Psoas muscle (tissue), 8 donors: ENCODE measurements around the gene GARIN5B. TPM values are rescaled to one million over a fixed set of nuclear protein-coding genes. Genes with fewer than 3 reads are reported as not detected.

Source experiments
- ATAC-seq, 4 donors: fragments of 200-7000 bp; cut with Tn5 transposase; one replicate each; pipeline ENCODE4 v1.9.1; 2020; ENCODE audit warnings: moderate library complexity in 3 of 4, mild to moderate bottlenecking in 2 of 4
- DNase-seq, 2 donors: peaks; one replicate each; pipeline ENCODE4 v3.0.0-alpha.2; 2020
- H3K27ac ChIP-seq: fragments of 200-600 bp; one replicate; pipeline ENCODE4 v1.8.0; 2022
- H3K27me3 ChIP-seq, 3 donors: fragments of 200-600 bp in 1 of 3; one replicate each; pipeline versions ENCODE4 v1.6.1 to v1.8.0; 2013 to 2022; ENCODE audit warnings: low read length in 2 of 3, mild to moderate bottlenecking in 2 of 3, moderate library complexity in 1 of 3; ENCODE audit not compliant: insufficient read depth in 3 of 3
- H3K36me3 ChIP-seq, 2 donors: fragments of 200-600 bp in 1 of 2; one replicate each; pipeline versions ENCODE4 v1.6.1 to v1.8.0; 2013 to 2022; ENCODE audit warnings: low read depth in 1 of 2, mild to moderate bottlenecking in 1 of 2, moderate library complexity in 1 of 2; ENCODE audit not compliant: insufficient read depth in 1 of 2
- H3K4me1 ChIP-seq: fragments of 200-600 bp; one replicate; pipeline ENCODE4 v1.8.0; 2022
- H3K4me3 ChIP-seq: fragments of 200-600 bp; one replicate; pipeline ENCODE4 v1.8.0; 2022; ENCODE audit warnings: mild to moderate bottlenecking
- H3K9me3 ChIP-seq: fragments of 200-600 bp; one replicate; pipeline ENCODE4 v1.8.0; 2022
- WGBS, 3 donors: extraction: QIAGEN DNeasy Blood & Tissue Kit; methylation state at CpG; one replicate each; pipeline versions ENCODE4 v1.1.6 to v1.1.7; 2013; 5-methylcytosine and 5-hydroxymethylcytosine counted together
- intact Hi-C, 2 donors: fragments of 100-400 bp; cut with DNase I; formaldehyde crosslinking; loops; one replicate each; pipeline versions ENCODE4 v1.11.0 to v1.14.2; 2022
- polyA plus RNA-seq, 3 donors: library from polyadenylated mRNA; stranded (reverse); fragments of 200-250 nt; gene quantifications; one replicate each; pipeline ENCODE4 v1.2.3, GENCODE V29; 2013
- total RNA-seq, 4 donors: library from RNA; stranded (reverse); fragmentation: NEBNext Ultra II Directional in 2 of 4; extraction: Animal tissue kit (Norgen Biotek cat#: 25700) in 2 of 4; gene quantifications; one replicate each; pipeline versions ENCODE4 v1.2.1 to v1.2.4, GENCODE V29; 2021 to 2023
- TF ChIP-seq, protein P1 (sequence below): fragments of 200-600 bp; IDR thresholded peaks from one replicate; pipeline ENCODE4 v1.8.0; 2022; ENCODE audit warnings: antibody characterized with exemption
- donor health status: healthy with polysubstance abuse.
- donor health status: DM: no; HTN: no; CAD: no; lungs with moderate emphysema.
- donor health status: Bipolar disorder and iron deficiency.
- donor health status: healthy.
- donor health status: DM: yes; HTN: yes; CAD: no.
- donor health status: DM: no; HTN: no; CAD: no.
- donor health status: DM: no; HTN: no; CAD: no.
- donor health status: DM: yes; HTN: yes; CAD: no.

GARIN5B gene
- total and polyA plus RNA-seq, 7 donors: not detected

DNA sequence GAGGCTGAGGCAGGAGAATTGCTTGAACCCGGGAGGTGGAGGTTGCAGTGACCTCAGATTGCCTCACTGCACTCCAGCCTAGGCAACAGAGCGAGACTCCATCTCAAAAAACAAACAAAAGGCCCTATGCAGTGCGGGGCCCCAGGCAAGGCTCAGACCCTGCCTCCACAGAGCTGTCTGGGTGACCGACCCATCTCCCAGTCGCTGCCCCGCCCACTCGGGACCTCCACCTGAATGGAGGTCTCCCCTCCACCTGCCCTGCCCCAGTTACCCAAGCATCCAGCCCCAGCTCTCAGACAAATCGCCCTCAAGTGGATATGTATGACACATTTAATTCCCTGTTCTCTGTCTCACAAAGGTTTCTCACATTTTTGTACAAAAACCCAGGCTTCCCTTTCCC, 2.2 kb upstream of the GARIN5B start:
- H3K36me3 ChIP-seq: no peaks in the 10 kb centered on the region
- TF ChIP-seq, protein P1, sequence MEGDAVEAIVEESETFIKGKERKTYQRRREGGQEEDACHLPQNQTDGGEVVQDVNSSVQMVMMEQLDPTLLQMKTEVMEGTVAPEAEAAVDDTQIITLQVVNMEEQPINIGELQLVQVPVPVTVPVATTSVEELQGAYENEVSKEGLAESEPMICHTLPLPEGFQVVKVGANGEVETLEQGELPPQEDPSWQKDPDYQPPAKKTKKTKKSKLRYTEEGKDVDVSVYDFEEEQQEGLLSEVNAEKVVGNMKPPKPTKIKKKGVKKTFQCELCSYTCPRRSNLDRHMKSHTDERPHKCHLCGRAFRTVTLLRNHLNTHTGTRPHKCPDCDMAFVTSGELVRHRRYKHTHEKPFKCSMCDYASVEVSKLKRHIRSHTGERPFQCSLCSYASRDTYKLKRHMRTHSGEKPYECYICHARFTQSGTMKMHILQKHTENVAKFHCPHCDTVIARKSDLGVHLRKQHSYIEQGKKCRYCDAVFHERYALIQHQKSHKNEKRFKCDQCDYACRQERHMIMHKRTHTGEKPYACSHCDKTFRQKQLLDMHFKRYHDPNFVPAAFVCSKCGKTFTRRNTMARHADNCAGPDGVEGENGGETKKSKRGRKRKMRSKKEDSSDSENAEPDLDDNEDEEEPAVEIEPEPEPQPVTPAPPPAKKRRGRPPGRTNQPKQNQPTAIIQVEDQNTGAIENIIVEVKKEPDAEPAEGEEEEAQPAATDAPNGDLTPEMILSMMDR: no peak
- no peaks in the 10 kb centered on the region for H3K9me3 ChIP-seq
- H3K27ac ChIP-seq: no peak overlapping the region
- H3K4me3 ChIP-seq: no peak overlapping the region
- no peak for DNase-seq
- WGBS, 3 donors: 88 to 90% (median 88%) methylated on average over 6 to 8 of the region's 8 CpGs
- no peaks in the 10 kb centered on the region for H3K4me1 ChIP-seq
- ATAC-seq: no peak
- peaks cover 0 to 22% (median 14%) of the 10 kb centered on the region in 3 donors for H3K27me3 ChIP-seq
- intact Hi-C loops: no loop called here

DNA sequence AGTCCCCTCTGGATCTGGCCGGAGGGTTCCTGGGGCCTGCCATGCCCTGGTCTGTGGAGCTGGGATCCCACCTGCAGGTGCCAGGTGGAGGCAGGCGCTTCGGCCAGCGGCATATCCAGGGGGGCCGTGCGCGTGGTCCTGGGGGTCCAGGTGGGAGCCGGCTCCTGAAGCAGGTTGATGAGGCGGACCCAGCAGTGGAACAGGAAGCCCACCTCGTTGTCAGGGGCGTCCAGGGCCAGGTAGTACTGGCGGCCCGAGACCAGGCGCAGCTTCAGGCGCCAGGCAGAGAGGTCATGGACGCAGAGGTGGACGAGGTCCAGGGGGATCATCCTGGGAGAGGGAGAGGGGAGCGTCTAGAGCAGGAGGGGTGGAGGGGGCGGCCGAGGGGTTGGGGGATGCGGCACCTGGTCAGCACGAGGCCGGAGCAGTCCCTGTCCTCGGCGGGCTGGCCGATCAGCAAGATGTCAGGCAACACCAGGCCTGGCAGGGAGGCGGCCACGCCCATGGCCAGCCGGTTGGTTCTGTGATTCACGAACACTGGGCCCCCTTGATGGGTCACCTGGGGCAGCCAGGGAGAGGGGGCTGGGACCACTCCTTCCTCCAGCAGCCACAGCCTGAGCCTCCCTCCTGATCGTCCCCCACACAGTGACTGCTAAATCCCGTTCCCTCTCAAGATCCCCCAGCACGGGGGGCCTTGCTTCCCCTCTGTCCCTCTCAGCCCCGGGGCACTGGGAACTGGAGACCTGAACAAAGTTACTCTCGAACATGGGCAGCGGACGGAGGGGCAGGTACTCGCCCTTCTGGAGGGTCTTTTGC, 678 bp downstream of the GARIN5B start:
- WGBS, 3 donors: 71 to 81% (median 74%) methylated on average over 27 to 38 of the region's 38 CpGs
- Histone ChIP-seq H3K27me3 (peaks cover 0 to 7% (median 3%) of the 10 kb centered on the region in 3 donors), H3K36me3 (no peaks in the 10 kb centered on the region), H3K4me1 (no peaks in the 10 kb centered on the region), H3K9me3 (no peaks in the 10 kb centered on the region), H3K27ac (no peak overlapping the region), H3K4me3 (no peak overlapping the region)
- ATAC-seq: no peak
- DNase-seq: no peak
- TF ChIP-seq, protein P1: no peak
- intact Hi-C loops: no loop called here

DNA sequence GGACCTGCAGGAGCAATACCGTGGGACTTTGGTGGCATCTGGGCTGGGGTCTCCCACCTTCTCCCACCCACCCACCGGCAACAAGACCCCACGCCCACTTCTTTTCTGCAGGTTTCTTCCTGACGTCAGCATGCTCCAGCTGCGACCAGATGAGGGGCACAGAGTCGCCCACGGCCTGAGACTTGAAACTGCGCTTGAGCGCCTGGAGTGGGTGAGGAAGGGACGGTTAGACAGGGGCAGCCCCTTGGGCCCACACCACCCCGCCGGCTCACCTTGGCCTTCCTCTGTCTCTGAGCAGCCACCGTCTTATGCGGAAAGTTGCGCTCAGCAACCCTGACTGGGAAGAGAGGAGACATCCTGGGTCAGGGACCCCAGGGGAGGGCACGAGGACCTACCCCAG, 2.2 kb downstream of the GARIN5B start:
- H3K27ac ChIP-seq: no peak overlapping the region
- no peaks in the 10 kb centered on the region for H3K9me3 ChIP-seq
- DNase-seq (no peak), ATAC-seq (no peak)
- no peaks in the 10 kb centered on the region for H3K36me3 ChIP-seq
- H3K4me1 ChIP-seq: no peaks in the 10 kb centered on the region
- H3K27me3 ChIP-seq: peaks cover 0 to 22% (median 11%) of the 10 kb centered on the region in 3 donors
- TF ChIP-seq, protein P1: no peak
- WGBS, 3 donors: 88 to 90% (median 89%) methylated on average over 16 of the region's 16 CpGs
- intact Hi-C loops: no loop called here
- no peak overlapping the region for H3K4me3 ChIP-seq

DNA sequence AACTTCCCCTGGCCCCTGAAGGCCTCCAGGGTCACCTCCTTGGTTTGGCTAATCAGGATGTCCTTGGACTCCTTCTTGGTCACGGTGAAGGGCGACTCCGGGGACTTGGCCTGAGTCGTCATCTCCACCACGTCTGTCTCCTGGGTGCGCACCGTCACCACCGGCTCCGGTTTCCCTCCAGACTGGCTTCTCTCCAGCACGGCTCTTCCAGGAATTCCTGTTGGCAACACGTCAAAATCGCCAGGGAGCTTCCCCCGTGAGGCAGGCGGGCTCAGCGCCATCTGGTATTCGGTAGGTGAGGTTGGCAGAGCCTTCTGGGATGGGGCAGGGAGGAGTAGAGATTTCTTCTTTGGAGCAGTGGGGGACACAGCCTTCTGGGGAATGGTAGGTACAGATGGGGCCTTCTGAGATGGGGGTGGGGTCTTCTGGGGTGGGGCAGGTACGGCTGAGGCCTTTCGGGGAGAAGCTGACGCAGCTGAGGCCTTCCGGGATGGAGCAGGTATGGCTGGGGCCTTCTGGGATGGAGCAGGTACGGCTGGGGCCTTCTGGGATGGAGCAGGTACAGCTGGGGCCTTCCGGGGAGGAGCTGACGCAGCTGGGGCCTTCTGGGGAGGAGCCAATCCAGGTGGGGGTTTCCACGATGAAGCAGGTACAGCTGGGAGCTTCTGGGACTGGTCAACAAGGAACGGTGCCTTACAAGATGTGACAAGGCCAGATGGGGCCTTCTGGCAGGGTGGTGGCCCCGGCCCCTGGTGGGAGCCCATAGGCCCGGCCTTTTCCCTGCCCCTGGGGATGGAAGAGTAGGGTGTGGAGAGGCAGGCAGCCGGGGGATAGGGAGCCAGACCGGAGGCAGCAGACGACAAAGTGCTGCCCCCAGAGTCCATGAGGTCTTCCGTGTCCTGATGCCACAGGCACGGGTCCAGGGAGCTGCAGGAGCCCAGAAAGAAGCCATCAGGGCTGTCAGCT, 3.8 kb downstream of the GARIN5B start:
- Histone ChIP-seq H3K27me3 (peaks cover 0 to 33% (median 14%) of the 10 kb centered on the region in 3 donors), H3K9me3 (no peaks in the 10 kb centered on the region), H3K4me1 (no peaks in the 10 kb centered on the region), H3K36me3 (no peaks in the 10 kb centered on the region), H3K27ac (no peak overlapping the region), H3K4me3 (no peak overlapping the region)
- TF ChIP-seq, protein P1: no peak
- ATAC-seq: no peak
- no peak for DNase-seq
- WGBS, 3 donors: 47 to 55% (median 53%) methylated on average over 31 to 32 of the region's 32 CpGs
- intact Hi-C loops: no loop called here
